HCT116 (cell line): Measurements from ENCODE around the gene RPL29. TPM values are rescaled to one million over a fixed set of nuclear protein-coding genes. Genes with fewer than 3 reads are reported as not detected.
"Not testable (repeated sequence)": the region's sequence is repeated elsewhere in the genome, so short reads cannot be mapped to it uniquely, and the experiment has no call there.

Source experiments
- ATAC-seq: fragments of 200-7000 bp; cut with Tn5 transposase; 2 replicates; pipeline ENCODE4 v1.9.1; 2020; ENCODE audit warnings: mild to moderate bottlenecking, moderate library complexity
- BruUV-seq: library from RNA; stranded (reverse); fragments of 400-500 nt; replicated peaks from 2 replicates; lab custom pipeline; 2021; lab: Mats Ljungman, UMichigan
- CTCF ChIA-PET: fragments of 300-600 bp; sonication (Branson Sonifier 250); formaldehyde crosslinking; loops from one replicate; lab custom pipeline; 2021; ENCODE audit warnings: antibody characterized with exemption; lab: Charles Lee
- POLR2A ChIA-PET: fragments of 300-600, 350-600 bp; sonication (Branson Sonifier 250); formaldehyde crosslinking; loops from one replicate; lab custom pipeline; 2021; ENCODE audit warnings: antibody characterized with exemption; lab: Charles Lee
- RAD21 ChIA-PET, 2 experiments: fragments of 300-600 bp; sonication (Branson Sonifier 250); formaldehyde crosslinking; loops; one replicate each; lab custom pipeline; 2023; ENCODE audit warnings: low total read pairs in 2 of 2; ENCODE audit not compliant: uncharacterized antibody in 2 of 2, unreplicated experiment in 2 of 2, low non-redundant PET in 1 of 2; lab: Charles Lee
- DNase-seq: peaks from one replicate; pipeline ENCODE4 v3.0.0-alpha.2; 2010; ENCODE audit warnings: low read depth, low spot score
- H2AFZ ChIP-seq: fragments of 200-600 bp; shearing (Covaris generic), sonication (generic); 2 replicates; pipeline ENCODE4 v1.6.1; 2017; ENCODE audit warnings: low read depth, mixed run types, mixed read lengths, antibody characterized with exemption, low read length; ENCODE audit not compliant: poor library complexity, severe bottlenecking
- H3K27ac ChIP-seq: 2 replicates; pipeline ENCODE4 v1.5.1; 2012; ENCODE audit warnings: low read depth, low read length
- H3K27me3 ChIP-seq: fragments of 200-600 bp; sonication (generic); 2 replicates; pipeline ENCODE4 v1.6.1; 2016; ENCODE audit warnings: mixed run types, low read length, mixed read lengths; ENCODE audit not compliant: insufficient read depth
- H3K36me3 ChIP-seq, 2 experiments: fragments of 200-500 bp in 1 of 2; fragments of 200-600 bp in 1 of 2; sonication (Bioruptor generic) in 1 of 2; sonication (generic) in 1 of 2; 2 replicates each; pipeline versions ENCODE4 v1.5.1 to v1.6.1; 2014 to 2016; ENCODE audit warnings: low read length in 2 of 2, inconsistent platforms in 1 of 2, mixed read lengths in 1 of 2, mixed run types in 1 of 2; ENCODE audit not compliant: insufficient read depth in 2 of 2, control insufficient read depth in 1 of 2
- H3K4me1 ChIP-seq, 2 experiments: fragments of 200-600 bp in 1 of 2; sonication (generic) in 1 of 2; 2 replicates each; pipeline versions ENCODE4 v1.5.1 to v1.6.1; 2012 to 2017; ENCODE audit warnings: low read length in 2 of 2, inconsistent platforms in 1 of 2, mild to moderate bottlenecking in 1 of 2, mixed read lengths in 1 of 2, mixed run types in 1 of 2, moderate library complexity in 1 of 2; ENCODE audit not compliant: insufficient read depth in 2 of 2, control insufficient read depth in 1 of 2
- H3K4me2 ChIP-seq: fragments of 200-600 bp; sonication (generic); 2 replicates; pipeline ENCODE4 v1.6.1; 2017; ENCODE audit warnings: mixed run types, low read length, mixed read lengths
- H3K4me3 ChIP-seq, 2 experiments: fragments of 200-600 bp in 1 of 2; sonication (generic) in 1 of 2; replicated peaks in 1 of 2; 2 replicates each; pipeline ENCODE4 v1.5.1; 2011 to 2016; ENCODE audit warnings: low read length in 2 of 2, control low read depth in 1 of 2, low read depth in 1 of 2, mild to moderate bottlenecking in 1 of 2, mixed read lengths in 1 of 2, mixed run types in 1 of 2
- H3K79me2 ChIP-seq: fragments of 200-600 bp; sonication (generic); 2 replicates; pipeline ENCODE4 v1.6.1; 2017; ENCODE audit warnings: mild to moderate bottlenecking, mixed run types, low read length, moderate library complexity, mixed read lengths; ENCODE audit not compliant: insufficient read depth
- H3K9ac ChIP-seq: fragments of 200-600 bp; sonication (generic); 2 replicates; pipeline ENCODE4 v1.6.1; 2016; ENCODE audit warnings: low read length, mixed read lengths
- H3K9me2 ChIP-seq: fragments of 200-600 bp; sonication (generic), shearing (Covaris generic); 2 replicates; pipeline ENCODE4 v1.6.1; 2017; ENCODE audit warnings: mixed run types, mild to moderate bottlenecking, moderate library complexity; ENCODE audit not compliant: insufficient read depth
- H3K9me3 ChIP-seq, 2 experiments: fragments of 200-500 bp in 1 of 2; fragments of 200-600 bp in 1 of 2; sonication (Bioruptor generic) in 1 of 2; sonication (generic) in 1 of 2; 2 replicates each; pipeline ENCODE4 v1.6.1; 2014 to 2017; ENCODE audit warnings: low read length in 2 of 2, mixed read lengths in 2 of 2, inconsistent platforms in 1 of 2, low read depth in 1 of 2, mild to moderate bottlenecking in 1 of 2, mixed run types in 1 of 2, moderate library complexity in 1 of 2; ENCODE audit not compliant: control insufficient read depth in 1 of 2, insufficient read depth in 1 of 2
- H4K20me1 ChIP-seq: fragments of 200-600 bp; sonication (generic), shearing (Covaris generic); 2 replicates; pipeline ENCODE4 v1.6.1; 2017; ENCODE audit warnings: mixed run types, mild to moderate bottlenecking, moderate library complexity; ENCODE audit not compliant: insufficient read depth
- CBX3 ChIP-seq: IDR thresholded peaks from 2 replicates; pipeline ENCODE4 v1.6.1; 2012; ENCODE audit warnings: low read depth
- ELF1 ChIP-seq: IDR thresholded peaks from 2 replicates; pipeline ENCODE4 v1.6.1; 2012; ENCODE audit warnings: low read depth, borderline replicate concordance
- EZH2phosphoT487 ChIP-seq: fragments of 200-600 bp; IDR thresholded peaks from 2 replicates; pipeline ENCODE4 v1.6.1; 2018; ENCODE audit warnings: antibody characterized with exemption, borderline replicate concordance
- FOSL1 ChIP-seq: IDR thresholded peaks from 2 replicates; pipeline ENCODE4 v1.6.1; 2012; ENCODE audit warnings: low read depth
- TCF7L2 ChIP-seq: IDR thresholded peaks from 2 replicates; pipeline ENCODE4 v1.7.0; 2011; ENCODE audit warnings: borderline replicate concordance, inconsistent platforms; ENCODE audit not compliant: insufficient read depth, insufficient read length; ENCODE audit errors: extremely low read depth
- intact Hi-C: fragments of 100-400 bp; cut with micrococcal nuclease; formaldehyde crosslinking; loops from 2 replicates; pipeline ENCODE4 v1.10.0; 2022
- total RNA-seq: library from RNA; stranded (reverse); gene quantifications from one replicate; pipeline ENCODE4 v1.2.1, GENCODE V29; 2021; ENCODE audit not compliant: unreplicated experiment
- TF ChIP-seq, protein P1 (sequence below): IDR thresholded peaks from 2 replicates; pipeline ENCODE4 v1.6.1; 2012

RPL29 gene
- total RNA-seq, 1 experiment from 2014 or later: 1,880 TPM

- Histone ChIP-seq H3K9ac (peak overlapping the region; percentile 50), H3K9me3 (no peaks in the 10 kb centered on the region), H3K4me3 (no peak overlapping the region), H3K4me1 (peaks cover 22 to 59% of the 10 kb centered on the region in 2 experiments), H3K4me2 (peak overlapping the region; percentile 57), H3K27ac (peak overlapping the region; percentile 37; the same call in 1 of the 2 replicates), H3K27me3 (no peaks in the 10 kb centered on the region), H3K79me2 (no peaks in the 10 kb centered on the region; the same call in 1 of the 2 replicates), H4K20me1 (no peaks in the 10 kb centered on the region), H3K36me3 (peaks cover 3% of the 10 kb centered on the region in 2 experiments; a peak in 2 of 4 replicates), H2AFZ (peak overlapping the region; percentile 45), H3K9me2 (no peaks in the 10 kb centered on the region)
- ATAC-seq (peak; percentile 15; the same call in 1 of the 2 replicates), DNase-seq (no peak)
- CTCF ChIA-PET: interaction anchor here (0.9 kb wide), 1 partner anchor 12 kb away, joined by 3 read pairs; no protein-coding TSS in a partner anchor
- POLR2A ChIA-PET: no interaction called here
- RAD21 ChIA-PET: no interaction called here
- intact Hi-C loops: no loop called here
- TF ChIP-seq EZH2phosphoT487 (no peak), CBX3 (no peak), FOSL1 (no peak), ELF1 (no peak)
- TF ChIP-seq, protein P1, sequence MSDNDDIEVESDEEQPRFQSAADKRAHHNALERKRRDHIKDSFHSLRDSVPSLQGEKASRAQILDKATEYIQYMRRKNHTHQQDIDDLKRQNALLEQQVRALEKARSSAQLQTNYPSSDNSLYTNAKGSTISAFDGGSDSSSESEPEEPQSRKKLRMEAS: no peak
- no TSS peak for BruUV-seq
Measured at GRCh38 chr3:52044869-52045619, 49.3 kb upstream of the RPL29 start.

DNA sequence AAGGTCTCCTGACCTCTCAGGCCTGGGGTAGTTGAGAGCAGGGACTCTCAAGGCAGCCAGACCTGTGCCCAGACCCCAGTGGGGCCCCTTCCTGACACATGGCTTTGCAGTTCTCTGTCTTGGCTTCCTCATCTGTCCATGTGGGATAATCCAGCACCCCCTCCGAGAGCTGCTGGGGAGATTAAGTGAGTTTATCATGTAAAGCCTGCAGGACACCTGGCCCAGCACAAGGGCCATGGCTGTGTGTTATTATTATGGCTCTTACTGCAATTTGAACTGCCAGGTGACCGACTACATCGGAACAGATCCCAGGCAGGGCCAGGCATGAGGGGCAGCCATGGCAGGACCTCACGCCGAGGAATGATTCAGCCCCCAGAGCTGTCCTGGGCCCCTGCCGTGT is 48.1 kb upstream of the RPL29 start:
- no peak overlapping the region for H2AFZ ChIP-seq

GRCh38 chr3:52043039-52043438 is 47.3 kb upstream of the RPL29 start:
- RAD21 ChIA-PET, CTCF ChIA-PET, H3K27me3 ChIP-seq, H4K20me1 ChIP-seq, H3K9me3 ChIP-seq, POLR2A ChIA-PET, intact Hi-C loops, H3K27ac ChIP-seq, H3K79me2 ChIP-seq, H3K9me2 ChIP-seq, H3K9ac ChIP-seq, H3K4me3 ChIP-seq, ATAC-seq, H3K36me3 ChIP-seq, H3K4me2 ChIP-seq, DNase-seq, BruUV-seq, H2AFZ ChIP-seq: not testable (repeated sequence)
- H3K4me1 ChIP-seq: peaks cover 22 to 57% of the 10 kb centered on the region in 2 experiments

More for the DNA sequence above, 48.1 kb upstream of the RPL29 start:
- intact Hi-C loops: no loop called here
- no peaks in the 10 kb centered on the region for H3K79me2 ChIP-seq
- H4K20me1 ChIP-seq: no peaks in the 10 kb centered on the region
- DNase-seq (no peak), ATAC-seq (no peak)
- no peak overlapping the region for H3K9ac ChIP-seq
- H3K27me3 ChIP-seq: no peaks in the 10 kb centered on the region
- H3K9me2 ChIP-seq: no peaks in the 10 kb centered on the region
- H3K9me3 ChIP-seq: no peaks in the 10 kb centered on the region
- H3K27ac ChIP-seq: no peak overlapping the region
- CTCF ChIA-PET: no interaction called here
- no TSS peak for BruUV-seq
- peaks cover 22 to 59% of the 10 kb centered on the region in 2 experiments for H3K4me1 ChIP-seq
- POLR2A ChIA-PET: no interaction called here
- no peak overlapping the region for H3K4me3 ChIP-seq
- no peak for TF ChIP-seq TCF7L2
- TF ChIP-seq, all 23 proteins: peak for 0
- H3K36me3 ChIP-seq: no peaks in the 10 kb centered on the region
- H3K4me2 ChIP-seq: no peak overlapping the region
- RAD21 ChIA-PET: no interaction called here
